Muscle of arm (tissue), 14 donors: ENCODE measurements around the gene VWA5B1. TPM values are rescaled to one million over a fixed set of nuclear protein-coding genes. Genes with fewer than 3 reads are reported as not detected.
"Not testable (repeated sequence)": the region's sequence is repeated elsewhere in the genome, so short reads cannot be mapped to it uniquely, and the experiment has no call there.

Experiments
- DNase-seq: peaks from one replicate; pipeline ENCODE4 v3.0.0-alpha.2; 2013
- long read RNA-seq, 11 donors: transcript quantifications; one replicate each; lab custom pipeline, GENCODE V29; 2026
- polyA plus RNA-seq, 12 donors: library from polyadenylated mRNA; unstranded; fragments of 120-200 nt; gene quantifications; one replicate each; pipeline ENCODE4 v1.2.1, GENCODE V29; 2013; ENCODE audit not compliant: insufficient read length in 12 of 12

VWA5B1 gene, protein sequence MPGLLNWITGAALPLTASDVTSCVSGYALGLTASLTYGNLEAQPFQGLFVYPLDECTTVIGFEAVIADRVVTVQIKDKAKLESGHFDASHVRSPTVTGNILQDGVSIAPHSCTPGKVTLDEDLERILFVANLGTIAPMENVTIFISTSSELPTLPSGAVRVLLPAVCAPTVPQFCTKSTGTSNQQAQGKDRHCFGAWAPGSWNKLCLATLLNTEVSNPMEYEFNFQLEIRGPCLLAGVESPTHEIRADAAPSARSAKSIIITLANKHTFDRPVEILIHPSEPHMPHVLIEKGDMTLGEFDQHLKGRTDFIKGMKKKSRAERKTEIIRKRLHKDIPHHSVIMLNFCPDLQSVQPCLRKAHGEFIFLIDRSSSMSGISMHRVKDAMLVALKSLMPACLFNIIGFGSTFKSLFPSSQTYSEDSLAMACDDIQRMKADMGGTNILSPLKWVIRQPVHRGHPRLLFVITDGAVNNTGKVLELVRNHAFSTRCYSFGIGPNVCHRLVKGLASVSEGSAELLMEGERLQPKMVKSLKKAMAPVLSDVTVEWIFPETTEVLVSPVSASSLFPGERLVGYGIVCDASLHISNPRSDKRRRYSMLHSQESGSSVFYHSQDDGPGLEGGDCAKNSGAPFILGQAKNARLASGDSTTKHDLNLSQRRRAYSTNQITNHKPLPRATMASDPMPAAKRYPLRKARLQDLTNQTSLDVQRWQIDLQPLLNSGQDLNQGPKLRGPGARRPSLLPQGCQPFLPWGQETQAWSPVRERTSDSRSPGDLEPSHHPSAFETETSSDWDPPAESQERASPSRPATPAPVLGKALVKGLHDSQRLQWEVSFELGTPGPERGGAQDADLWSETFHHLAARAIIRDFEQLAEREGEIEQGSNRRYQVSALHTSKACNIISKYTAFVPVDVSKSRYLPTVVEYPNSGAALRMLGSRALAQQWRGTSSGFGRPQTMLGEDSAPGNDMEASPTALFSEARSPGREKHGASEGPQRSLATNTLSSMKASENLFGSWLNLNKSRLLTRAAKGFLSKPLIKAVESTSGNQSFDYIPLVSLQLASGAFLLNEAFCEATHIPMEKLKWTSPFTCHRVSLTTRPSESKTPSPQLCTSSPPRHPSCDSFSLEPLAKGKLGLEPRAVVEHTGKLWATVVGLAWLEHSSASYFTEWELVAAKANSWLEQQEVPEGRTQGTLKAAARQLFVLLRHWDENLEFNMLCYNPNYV
- under 1 TPM in 10 of 12 donors, not detected in 2; 0.05 to 0.44 (median 0.16) TPM for polyA plus RNA-seq
- long read RNA-seq, donor 1, partial matches to known transcripts, result 0 of 1 reads
- long read RNA-seq, donor 1, other reads (novel, unspliced or antisense), result 0 of 1 reads
- long read RNA-seq, donor 2, result 0 reads
- long read RNA-seq, donor 3, result 0 reads
- long read RNA-seq, donor 4, result 0 reads
- long read RNA-seq, donor 5, result 0 reads
- long read RNA-seq, donor 6, result 0 reads
- long read RNA-seq, donor 7, result 0 reads
- long read RNA-seq, donor 8, result 0 reads
- long read RNA-seq, donor 9, result 0 reads
- long read RNA-seq, donor 10, result 0 reads
- long read RNA-seq, donor 11, result 0 reads

DNA sequence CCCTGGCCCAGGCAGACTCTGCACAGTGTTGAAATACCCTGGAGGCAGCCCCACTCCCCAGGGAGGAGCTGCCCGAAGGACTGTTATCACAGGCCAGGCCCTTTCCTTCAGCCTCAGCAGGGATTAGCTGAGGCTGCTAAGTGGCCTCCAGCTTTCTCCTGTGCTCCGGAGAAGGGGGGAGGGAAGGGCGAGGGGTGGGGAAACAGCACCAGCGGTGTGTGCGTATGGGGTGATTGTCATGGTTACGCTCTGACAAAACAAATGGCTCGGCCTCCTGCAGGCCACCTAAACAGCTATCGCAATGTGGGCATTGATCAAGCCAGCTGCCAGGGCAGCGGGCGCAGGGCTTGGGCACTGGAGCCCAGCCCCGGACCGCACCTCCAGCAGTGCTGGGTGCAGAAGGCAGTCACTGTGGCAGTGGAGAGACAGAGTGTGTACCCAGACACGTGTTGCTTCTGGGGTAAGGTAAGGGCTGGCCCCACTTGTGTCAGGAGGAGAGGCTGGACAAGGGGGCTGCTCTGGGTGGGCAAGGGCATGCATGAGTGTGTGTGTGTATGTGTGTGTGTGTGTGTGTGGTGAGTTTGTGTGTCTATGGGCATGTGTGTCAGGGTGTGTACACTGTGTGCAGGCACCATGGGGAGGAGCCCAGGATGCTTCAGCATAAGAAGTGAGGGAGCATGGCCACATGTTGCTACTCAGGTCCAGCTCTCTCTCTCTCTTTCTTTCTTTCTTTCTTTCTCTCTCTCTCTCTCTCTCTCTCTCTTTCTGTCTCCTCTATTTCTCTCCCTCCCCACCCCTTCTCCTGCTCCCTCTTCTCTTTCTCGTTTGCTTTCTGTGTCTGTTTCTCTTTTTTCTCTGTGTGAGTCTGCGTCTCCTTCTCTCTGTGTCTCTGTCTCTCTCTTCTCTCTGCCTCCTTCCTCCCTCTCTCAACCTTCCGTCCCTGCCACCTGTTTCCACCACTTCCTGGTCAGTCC, at the start of gene VWA5B1:
TSS of gene VWA5B1 (plus strand) at position 252 of the 974 bp plus-strand sequence. CDS start 19,727 bp downstream, outside the sequence.
- DNase-seq, result no peak

DNA sequence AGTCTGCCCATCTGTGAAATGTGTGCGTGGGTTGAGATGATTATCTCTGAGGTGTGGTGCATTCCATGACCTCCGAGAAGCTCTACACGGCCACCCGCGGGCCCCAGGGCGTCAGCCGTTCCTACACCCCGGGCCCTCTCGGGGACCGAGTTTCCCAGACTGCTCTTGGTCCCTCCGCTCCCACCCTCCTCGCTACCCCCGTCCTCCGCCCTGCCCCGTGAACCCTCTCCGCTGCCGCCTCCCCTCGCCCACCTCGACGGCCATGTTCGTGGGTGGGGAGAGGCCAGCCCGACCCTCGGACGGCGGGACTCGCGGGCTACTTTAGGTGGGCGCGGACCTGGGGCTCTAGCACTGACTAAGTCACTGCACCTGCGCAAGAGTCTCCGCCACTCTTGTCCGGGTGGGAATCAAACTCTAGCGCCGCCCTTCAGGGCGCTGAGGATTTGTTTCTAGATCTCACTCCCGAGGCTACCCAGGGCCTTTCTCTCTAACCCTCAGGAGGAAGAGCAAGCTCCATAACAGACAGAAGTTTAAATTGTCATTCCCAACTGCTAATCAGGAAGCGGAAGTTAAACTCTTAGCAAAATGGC, 47.7 kb upstream of the VWA5B1 start:
- DNase-seq, result no peak

DNA sequence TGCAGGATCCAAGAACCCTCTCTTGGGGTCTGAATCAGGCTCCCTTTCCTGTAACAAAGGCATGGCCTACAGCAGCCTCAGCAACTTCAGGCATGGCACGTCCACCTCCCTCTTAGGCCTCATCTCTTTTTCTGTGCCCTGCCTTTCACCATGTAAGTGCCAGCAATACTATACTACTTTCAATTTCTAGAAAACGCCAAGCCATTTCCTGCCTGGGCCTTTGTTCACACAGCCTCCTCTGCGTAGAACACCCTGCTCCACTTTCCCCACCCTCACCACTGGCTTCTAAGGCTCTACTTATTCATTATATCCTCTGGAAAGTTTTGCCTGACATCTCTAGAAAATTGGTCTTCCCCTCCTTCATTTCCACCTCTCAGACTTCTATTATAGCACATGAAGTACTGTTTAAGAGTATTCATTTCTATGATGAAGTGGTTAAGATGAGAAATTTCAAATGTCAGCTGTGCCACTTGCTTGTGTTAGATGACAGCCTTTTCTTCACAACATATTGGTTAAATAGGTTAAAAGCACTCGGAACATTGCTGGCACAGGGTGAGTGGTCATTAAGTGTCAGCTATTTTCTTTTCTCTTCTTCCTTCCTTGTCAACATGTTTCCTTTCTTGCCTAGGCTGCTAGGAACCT, 41.6 kb upstream of the VWA5B1 start:
- DNase-seq, result no peak

- DNase-seq, result no peak
These were observed 40.2 kb upstream of the VWA5B1 start for GRCh38 chr1:20250340-20250989.

DNA sequence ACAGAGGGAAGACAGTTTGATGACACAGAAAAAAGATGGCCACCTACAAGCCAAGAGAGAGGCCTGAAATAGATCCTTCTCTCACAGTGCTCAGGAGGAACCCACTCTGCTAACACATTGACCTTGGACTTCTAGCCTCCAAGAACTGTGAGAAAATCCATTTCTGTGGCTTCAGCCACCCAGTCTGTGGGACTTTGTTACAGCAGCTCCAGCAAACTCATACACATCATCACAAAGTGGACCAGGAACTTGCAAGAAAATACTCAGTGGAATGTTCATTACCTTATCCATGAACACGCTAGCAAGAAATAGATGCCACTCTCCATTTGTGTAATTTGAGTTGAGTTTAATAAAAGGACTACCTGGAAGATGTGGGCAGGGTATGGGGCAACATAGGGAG, 38.1 kb upstream of the VWA5B1 start:
- DNase-seq, result no peak

- no peak for DNase-seq
These were observed 35.0 kb upstream of the VWA5B1 start for GRCh38 chr1:20255666-20256065.

DNA sequence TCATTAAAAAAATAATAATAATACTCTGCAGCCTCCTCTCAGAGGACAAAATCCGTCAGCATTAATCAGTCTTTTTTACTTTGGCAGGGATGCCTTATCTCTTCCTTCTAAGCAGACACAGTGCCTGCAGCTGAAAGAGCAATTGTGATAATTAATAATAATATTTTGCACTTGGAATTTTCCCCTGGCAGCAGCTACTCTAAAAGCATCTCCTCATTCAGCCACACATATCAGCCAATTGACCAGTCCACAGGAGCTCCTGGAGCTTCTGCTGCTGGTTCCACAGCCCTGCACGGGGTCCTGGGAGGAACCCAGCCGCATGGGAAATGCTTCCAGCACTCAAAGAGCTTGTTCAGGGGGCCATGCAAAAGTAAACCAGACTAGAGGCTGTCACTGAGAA, 31.0 kb upstream of the VWA5B1 start:
- DNase-seq, result no peak

DNA sequence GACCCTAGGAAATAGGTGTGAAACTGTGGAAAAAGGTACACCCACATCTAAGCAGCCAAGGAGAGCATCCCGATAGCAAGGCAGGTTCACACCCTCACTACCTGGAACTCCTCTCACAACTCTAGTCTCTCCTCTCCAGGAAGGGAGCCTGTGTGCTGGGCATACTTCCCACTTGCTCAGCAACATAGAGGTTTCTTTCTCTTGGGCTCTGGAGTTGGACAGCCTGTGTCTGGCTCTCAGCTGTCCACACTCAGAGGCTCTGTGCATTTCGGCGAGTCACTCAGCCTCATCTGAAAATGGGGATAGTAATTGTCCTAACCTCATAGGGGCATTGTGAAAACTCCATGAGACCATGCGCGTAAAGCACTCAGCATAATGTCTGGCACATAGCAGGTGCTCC, 29.6 kb upstream of the VWA5B1 start:
- DNase-seq, result no peak

- no peak for DNase-seq
These were observed 27.7 kb upstream of the VWA5B1 start for GRCh38 chr1:20262810-20263534.

DNA sequence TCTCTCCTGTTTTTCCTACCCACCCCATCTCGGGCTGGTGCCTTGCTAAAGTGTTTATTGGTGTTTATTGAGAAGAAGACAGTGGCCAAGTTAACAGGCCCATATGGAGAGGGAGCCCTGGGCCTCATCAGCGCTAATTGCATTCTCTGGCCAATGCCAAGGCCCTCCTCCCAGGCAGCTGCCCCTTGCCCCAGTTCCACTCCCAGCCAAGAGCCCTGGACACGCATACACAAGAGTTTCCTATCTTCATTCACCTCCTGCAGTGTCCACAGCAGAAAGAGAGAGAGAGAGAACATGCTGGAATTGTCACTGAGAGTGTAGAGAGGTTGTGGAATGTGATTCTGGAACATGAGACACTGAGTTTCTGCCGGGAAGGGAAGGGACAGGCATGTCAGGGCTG, 25.4 kb upstream of the VWA5B1 start:
- no peak for DNase-seq

GRCh38 chr1:20266141-20266540, 24.5 kb upstream of the VWA5B1 start:
- DNase-seq, result no peak

DNA sequence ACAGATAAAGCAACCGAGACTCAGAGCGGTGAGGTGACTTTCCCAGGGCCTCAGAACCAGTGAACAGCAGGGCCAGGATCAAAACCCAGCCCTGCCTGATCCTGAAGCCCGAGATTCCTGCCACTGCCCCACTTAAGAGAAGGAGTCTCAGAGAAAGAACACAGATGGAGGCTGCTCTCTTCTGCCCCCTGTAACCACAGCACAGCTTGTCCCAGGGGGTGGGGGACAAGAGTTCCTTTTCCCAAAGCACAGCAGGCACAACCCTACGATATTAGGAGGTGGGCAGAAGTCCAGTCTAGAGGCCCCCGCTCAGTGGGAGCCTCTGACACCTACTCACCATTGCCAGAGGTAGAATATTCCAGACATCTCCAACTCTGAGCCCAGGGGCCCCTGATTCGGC, 24.0 kb upstream of the VWA5B1 start:
- no peak for DNase-seq

GRCh38 chr1:20271498-20272400, 18.9 kb upstream of the VWA5B1 start:
- DNase-seq, result no peak

DNA sequence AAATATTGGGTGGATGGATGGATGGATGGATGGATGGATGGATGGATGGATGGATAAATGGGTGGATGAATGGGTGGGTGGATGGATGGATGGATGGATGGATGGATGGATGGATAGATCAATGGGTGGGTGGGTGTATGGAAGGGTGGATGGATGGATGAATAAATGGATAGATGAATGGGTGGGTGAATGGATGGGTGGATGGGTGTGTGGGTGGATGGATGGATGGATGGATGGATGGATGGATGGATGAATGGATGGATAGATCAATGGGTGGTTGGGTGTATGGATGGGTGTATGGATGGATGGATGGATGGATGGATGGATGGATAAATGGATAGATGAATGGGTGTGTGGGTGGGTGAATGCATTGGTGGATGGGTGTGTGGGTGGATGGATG, 17.0 kb upstream of the VWA5B1 start:
- not testable (repeated sequence) for DNase-seq

DNA sequence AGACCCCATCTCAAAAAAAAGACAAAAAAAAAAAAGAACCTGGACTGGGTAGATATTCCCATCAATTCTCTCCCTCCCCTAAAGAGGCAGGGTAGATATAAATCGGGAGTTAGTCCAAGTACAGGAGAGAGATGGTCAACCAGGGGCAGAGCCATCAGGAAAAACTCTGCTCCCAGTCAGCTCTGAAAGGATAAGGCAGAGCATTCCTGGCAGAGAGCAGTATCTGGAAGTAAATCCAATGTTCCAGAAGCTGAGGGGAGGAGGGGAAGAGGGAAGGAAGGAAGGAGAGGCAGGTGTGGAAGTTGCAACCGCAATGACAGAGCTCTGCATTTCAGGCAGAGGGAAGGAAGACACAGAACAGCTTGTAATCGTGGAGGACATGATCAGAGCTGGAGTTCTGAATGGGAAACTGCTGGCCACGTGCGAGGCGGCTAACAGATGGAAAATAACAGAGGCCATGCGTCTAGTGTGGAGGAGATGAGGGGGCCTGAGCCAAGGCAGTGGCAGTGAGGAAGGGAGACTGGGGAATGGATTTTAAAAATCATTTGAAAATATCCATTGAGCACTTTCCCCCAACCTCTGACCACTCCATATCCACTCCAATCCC, 15.3 kb upstream of the VWA5B1 start:
- DNase-seq, result no peak

GRCh38 chr1:20276485-20277159, 14.1 kb upstream of the VWA5B1 start:
- DNase-seq, result no peak
